HG03432 (cell line): ENCODE results near the gene CCZ1.
A peak's percentile ranks its signal among the peaks of the same experiment; 100 is the strongest.
"Not testable (repeated sequence)": the region's sequence is repeated elsewhere in the genome, so short reads cannot be mapped to it uniquely, and the experiment has no call there.

Experiments used
- ATAC-seq: cut with Tn5 transposase; IDR thresholded peaks from one replicate; pipeline ENCODE4 v1.9.1; 2021; ENCODE audit warnings: mild to moderate bottlenecking, moderate library complexity; ENCODE audit not compliant: unreplicated experiment

CCZ1 gene

GRCh38 chr7:5898480-5899224 is at the start of gene CCZ1:
TSS of gene CCZ1 (plus strand) at chr7:5898733. CDS start at chr7:5898800, 67 bp downstream.
- peak; percentile 93 for ATAC-seq

- ATAC-seq, result no peak
Observed at GRCh38 chr7:5850944-5851343, 47.6 kb upstream of the CCZ1 start.

- no peak for ATAC-seq
Observed at GRCh38 chr7:5854738-5855137, 43.8 kb upstream of the CCZ1 start.

GRCh38 chr7:5857041-5857575 is 41.4 kb upstream of the CCZ1 start:
- not testable (repeated sequence) for ATAC-seq

- not testable (repeated sequence) for ATAC-seq
Observed at GRCh38 chr7:5858494-5858893, 40.0 kb upstream of the CCZ1 start.

GRCh38 chr7:5861281-5861680 is 37.3 kb upstream of the CCZ1 start:
- ATAC-seq, result not testable (repeated sequence)

GRCh38 chr7:5862753-5863366 is 35.7 kb upstream of the CCZ1 start:
- not testable (repeated sequence) for ATAC-seq

- ATAC-seq, result not testable (repeated sequence)
Observed at GRCh38 chr7:5865279-5865931, 33.1 kb upstream of the CCZ1 start.

- no peak for ATAC-seq
Observed at GRCh38 chr7:5867060-5867459, 31.5 kb upstream of the CCZ1 start.

GRCh38 chr7:5868928-5869341 is 29.6 kb upstream of the CCZ1 start:
- not testable (repeated sequence) for ATAC-seq

GRCh38 chr7:5869691-5870090 is 28.8 kb upstream of the CCZ1 start:
- no peak for ATAC-seq

GRCh38 chr7:5870311-5870710 is 28.2 kb upstream of the CCZ1 start:
- ATAC-seq, result no peak

GRCh38 chr7:5872326-5872725 is 26.2 kb upstream of the CCZ1 start:
- no peak for ATAC-seq

GRCh38 chr7:5879591-5879990 is 18.9 kb upstream of the CCZ1 start:
- not testable (repeated sequence) for ATAC-seq

GRCh38 chr7:5880106-5880505 is 18.4 kb upstream of the CCZ1 start:
- not testable (repeated sequence) for ATAC-seq

GRCh38 chr7:5884431-5884830 is 14.1 kb upstream of the CCZ1 start:
- ATAC-seq, result not testable (repeated sequence)

GRCh38 chr7:5888021-5888420 is 10.5 kb upstream of the CCZ1 start:
- ATAC-seq, result not testable (repeated sequence)

GRCh38 chr7:5890244-5890643 is 8.3 kb upstream of the CCZ1 start:
- not testable (repeated sequence) for ATAC-seq

- ATAC-seq, result no peak
Observed at GRCh38 chr7:5892498-5892897, 6.0 kb upstream of the CCZ1 start.

- not testable (repeated sequence) for ATAC-seq
Observed at GRCh38 chr7:5897369-5897919, 1.1 kb upstream of the CCZ1 start.

- not testable (repeated sequence) for ATAC-seq
Observed at GRCh38 chr7:5903002-5903401, 4.5 kb downstream of the CCZ1 start.
